SK-N-MC (cell line): ENCODE results near the gene SHC4.

Source experiments
- EZH2 ChIP-seq: fragments of 200-600 bp; sonication (generic); IDR thresholded peaks from one replicate; pipeline ENCODE4 v1.6.1; 2017; ENCODE audit warnings: antibody characterized with exemption
- POLR2AphosphoS5 ChIP-seq: IDR thresholded peaks from 2 replicates; pipeline ENCODE4 v1.6.1; 2012; ENCODE audit warnings: mild to moderate bottlenecking, low read depth, low read length, borderline replicate concordance

DNA sequence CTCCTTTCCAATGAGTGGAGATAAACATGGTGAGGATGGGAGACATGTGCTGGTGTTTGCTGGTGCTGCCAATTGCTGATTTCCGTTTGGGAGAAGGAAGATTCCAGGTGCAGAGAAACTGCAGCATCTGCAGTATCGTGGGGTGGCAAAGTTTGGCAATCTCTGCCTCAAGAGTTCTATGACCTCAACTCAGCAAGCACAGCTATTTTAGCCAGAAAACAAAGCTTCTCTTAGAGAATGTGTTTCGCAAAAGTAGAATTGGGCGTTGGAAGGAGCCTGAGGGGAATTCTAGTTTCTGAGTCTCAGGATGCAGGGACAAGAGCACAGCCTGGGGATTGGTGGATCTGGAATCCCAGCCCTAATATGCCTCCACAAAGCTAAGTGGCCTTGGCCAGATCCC lies 18.2 kb upstream of the SHC4 start:
- TF ChIP-seq EZH2: no peak
- no peak for TF ChIP-seq POLR2AphosphoS5
